NCI-H510A (cell line): Measurements from ENCODE around the gene GOLT1A.

Experiments used
- DNase-seq: peaks from one replicate; lab custom pipeline; 2025; lab: John Stamatoyannopoulos, UW

The GOLT1A gene, protein sequence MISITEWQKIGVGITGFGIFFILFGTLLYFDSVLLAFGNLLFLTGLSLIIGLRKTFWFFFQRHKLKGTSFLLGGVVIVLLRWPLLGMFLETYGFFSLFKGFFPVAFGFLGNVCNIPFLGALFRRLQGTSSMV

DNA sequence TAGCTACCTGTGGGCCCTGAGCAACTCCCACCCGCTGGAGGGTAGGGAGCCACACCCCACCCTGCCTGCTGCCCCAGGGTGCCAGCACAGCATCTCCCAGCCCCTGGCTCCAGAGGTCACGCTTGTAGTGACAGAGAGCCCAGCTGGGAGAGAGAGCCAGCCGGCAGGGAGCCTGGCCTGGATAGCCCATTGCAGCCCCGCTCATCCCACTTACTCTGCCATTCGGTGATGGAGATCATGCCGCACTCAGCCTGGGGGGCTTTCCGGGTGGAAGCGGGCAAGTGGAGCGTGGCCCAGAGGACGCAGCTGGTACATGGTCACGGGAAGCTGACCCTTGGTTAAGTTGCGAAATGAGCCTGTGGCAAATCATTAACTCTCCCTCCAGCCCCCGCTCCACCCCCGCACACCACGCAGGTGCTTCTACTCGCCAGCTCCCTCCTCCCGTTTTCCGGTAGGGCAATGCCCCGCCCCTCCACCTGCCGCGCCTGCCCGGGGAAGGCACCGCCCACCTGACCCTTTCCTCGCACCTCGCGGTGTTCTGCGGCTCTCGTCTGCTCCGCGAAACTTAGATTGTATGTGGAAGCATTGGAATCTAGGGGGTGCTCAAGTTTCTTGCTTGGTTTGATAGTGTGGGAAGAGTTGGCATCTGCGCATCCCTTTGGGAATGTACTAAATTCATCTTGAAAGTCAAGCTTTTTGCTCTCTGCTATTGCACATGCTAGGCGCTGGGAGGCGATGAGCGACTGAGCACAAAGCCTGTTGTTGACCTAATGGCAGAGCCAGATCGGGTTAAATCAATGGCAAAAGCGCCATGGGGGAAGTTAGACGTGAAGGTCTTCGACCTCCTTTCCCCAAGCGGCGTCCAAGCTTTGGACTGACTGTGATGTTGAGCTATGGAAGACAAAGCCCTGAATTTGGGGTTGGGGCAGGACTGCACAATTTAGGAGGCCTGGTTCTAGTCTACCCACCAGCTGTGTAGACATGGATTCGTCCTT lies at the start of gene GOLT1A:
Gene GOLT1A, minus strand, starts transcription at position 321 of the 995 bp plus-strand sequence. Its CDS starts 82 bp downstream, at position 239.
- DNase-seq = no peak

DNA sequence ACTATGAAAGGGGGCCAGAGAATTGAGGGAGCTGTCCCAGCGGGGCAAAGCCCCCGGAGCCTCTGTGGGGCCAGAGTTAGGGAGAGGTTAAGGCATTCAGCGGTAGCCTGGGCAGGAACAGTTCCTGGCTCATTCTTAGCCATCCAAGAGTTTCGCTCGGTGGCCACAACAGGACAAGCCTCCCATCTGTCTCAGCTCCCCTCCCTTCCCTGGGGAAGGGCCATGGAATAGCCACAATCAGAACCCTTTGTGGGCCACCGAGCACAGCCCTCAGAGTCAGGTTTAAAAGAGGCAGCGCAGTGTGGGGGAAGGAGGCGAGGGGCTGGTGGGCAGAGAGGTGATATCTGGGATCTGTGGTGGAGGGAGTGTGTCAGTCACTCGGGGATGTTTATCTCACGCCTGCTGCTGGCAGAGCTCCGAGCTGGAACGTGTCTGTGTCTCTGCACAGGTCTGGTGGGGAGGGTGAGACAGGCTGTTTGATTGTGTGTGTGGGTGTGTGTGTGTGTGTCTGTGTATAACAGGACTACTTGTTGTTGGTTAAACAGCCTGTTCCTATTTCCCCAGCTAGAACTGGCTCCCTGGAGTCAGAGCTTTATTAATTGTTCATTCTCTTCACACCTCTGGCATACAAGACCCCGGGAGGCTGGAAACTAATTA lies 49.6 kb upstream of the GOLT1A start:
- no peak for DNase-seq

DNA sequence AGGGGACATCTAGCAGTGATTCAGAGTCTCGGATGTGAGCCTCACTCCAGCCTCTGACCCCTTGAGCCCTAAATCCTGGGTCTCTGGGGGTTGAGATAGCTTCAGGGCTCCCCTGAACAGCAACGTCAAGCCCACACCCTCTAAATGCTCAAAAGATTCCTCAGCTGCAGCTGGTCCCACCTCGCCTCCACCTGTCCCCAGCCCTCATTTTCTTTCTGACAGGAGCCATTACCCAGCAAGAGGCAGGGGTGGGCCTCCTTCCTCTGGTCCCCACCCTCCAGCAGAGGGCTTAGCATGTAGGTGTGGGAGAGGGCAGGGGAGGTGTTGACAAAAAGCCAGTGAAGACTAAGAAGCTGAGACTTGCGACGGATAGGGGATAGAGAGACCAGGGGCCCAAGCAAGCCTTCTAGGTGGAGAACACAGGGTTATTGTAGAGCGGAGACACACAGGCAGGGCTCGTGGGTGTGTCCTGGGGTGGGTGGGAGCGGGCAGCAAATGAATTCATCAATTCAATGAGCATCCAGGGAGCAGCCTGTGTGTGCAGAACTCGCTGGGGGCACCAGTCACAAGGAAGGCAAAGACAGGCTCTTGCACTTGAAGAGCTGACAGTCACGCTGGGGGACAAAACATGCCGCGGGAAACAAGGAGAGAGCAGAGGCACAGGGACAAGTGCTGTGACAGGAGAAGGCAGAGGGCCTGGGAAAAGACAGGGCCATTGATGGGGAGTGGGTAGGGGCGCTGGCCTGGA lies 48.9 kb upstream of the GOLT1A start:
- DNase-seq = no peak

DNA sequence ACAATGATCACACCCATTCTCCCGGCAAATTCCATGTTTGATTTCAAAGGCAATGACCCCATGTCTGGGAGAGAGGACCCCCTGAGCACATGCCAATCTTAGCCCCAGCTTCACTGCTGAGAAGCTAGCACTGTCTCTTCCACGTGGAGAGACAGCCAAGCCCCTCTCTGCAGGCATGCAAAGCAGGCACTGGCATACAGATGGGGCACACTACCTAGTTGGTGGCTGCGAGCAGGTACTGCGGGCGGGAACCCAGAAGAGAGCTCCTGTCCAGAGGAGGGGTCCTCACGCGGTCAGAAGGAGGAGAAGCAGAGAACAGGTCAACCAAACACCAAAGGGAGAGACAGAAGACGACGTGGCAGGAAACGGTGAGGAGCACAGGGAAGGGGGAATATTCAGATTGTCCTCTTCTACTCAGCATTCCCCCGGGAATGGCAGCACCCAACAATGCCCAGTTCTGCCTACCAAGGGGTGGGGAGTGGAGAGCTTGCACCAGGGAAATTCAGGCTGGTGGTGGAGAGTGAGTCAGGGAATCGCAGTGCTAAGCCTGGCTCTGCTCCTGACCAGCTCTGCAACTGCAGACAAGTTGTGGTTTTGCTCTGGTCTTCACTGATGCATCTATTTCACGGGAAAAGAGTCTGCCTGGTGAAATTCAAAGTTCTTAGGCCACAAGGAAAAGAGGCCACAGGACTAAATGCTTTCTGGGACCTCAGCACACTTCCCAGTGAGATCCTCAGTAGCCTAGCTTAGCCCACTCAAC lies 48.1 kb upstream of the GOLT1A start:
- DNase-seq = no peak

DNA sequence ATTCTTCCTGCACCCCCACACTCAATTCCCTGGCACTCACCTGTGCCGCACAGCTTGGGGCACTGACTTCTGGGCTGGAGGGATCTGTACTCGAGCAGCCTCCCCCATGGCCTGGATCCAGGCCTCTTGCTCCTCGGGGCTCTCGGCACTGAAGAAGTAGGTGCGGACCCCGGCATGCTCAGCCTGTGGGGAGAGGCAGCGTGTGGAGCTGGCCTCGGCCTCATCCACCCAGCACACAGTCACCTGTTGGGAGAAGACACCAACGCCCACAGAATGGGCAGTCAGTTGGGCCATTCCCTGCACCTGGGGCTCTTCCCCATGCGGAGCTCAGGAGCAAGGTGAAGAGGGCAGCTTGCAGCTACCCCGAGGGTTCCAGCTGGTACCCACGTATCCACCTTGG lies 47.5 kb upstream of the GOLT1A start:
- no peak for DNase-seq

DNA sequence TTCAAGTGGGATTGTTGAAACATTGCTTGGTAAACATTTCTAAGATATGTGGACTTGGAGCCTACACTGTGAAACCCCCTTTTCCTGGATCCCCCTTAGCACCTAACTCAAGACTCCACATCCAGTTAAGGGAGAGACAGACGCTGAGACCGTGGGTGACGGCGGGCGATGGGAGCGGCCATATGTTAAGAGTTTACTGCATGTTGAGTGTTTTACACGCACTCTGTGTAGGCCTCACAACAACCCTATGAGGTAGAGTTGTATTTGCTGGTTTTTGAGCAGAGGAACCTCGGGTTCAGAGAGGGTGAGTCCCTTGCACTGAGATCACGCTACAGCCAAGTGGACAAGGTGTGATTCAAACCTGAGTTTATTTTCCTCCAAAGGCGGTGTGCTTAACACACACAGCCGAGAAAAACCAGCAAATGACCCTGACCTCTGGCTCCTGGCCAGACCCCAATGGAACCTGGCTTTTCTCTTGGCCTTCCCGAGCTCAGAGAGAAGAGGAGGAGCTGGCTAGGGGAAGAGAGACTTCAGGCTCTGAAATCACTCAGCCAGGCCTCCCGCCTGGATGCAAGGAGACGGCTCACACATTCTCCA lies 46.9 kb upstream of the GOLT1A start:
- no peak for DNase-seq

DNA sequence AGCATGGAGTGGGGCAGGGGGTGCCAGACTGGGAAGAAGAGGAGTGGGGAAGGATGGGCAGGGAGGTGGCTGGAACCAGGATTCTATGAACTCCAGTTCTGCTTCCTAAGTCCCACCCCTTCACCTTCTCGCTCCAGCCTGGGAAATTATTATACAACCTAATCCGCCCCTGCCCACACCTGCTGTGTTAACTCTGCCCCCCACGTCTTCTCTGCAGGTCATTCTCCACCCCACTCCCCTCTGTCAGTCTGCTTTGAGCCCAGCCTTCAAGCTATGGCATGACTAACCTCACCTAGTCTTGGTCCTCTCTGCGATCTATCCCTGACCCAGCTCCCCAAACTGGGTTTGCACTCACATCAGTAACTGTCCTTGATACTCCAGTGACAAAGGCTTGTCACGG lies 46.0 kb upstream of the GOLT1A start:
- no peak for DNase-seq

DNA sequence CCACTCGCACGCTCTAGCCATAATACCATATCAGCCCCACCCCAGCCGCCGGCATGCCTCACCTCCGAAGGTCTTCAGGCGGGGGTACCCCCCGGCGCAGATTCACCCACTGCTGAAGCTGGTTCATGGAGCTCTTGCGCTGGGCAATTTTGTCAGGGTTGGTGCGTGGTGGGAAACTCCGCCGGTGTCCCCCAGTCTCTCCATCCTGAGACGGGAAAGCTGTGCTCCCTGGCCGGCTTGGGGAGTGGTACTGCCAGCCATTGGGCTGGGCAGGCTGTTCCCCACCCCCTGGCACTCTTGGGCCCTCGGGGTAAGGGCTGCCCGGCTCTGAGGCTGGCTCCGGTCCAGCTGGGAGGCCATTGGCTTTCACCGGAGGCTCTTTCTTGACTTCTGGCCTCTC lies 45.4 kb upstream of the GOLT1A start:
- no peak for DNase-seq

DNA sequence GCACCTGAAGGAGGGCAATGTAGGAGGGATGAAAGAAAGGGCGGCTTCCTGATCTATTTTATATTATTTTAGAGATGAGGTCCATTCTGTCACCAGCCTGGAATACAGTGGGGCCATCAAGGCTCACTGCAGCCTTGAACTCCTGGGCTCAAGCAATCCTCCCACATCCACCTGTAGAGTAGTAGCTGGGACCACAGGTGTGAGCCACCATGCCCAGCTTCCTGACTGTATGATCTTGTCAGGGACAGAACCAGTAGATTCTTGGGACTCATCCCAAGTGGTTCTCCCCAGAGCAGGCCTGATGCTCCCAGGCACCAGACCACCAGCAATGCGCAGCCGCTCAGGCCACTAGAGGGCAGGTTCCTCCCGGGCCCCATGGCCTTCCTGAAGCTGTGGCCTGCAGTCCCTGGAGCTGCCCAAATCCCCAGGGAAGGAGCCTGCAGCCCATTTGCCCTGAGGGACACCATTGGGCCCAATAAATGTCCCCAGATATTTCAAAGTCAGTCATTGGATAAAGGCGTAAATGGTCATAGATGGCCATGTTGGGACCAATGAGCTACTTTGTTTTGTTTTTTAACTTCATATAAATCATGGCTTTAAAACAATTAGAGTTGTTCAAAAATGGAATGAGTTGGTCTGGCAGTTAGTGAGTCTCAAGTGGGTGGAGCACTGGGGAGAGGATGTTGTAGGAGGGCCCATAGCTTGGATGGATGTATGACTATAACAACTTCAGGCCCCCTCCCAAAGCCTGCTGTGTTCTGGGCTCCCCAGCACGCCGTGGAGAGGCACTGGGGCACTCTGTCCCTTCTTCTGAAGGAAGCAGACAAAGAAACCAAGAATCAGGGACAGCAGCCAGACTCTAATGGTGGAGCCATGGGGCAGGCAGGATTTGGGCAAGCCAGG lies 44.7 kb upstream of the GOLT1A start:
- no peak for DNase-seq

DNA sequence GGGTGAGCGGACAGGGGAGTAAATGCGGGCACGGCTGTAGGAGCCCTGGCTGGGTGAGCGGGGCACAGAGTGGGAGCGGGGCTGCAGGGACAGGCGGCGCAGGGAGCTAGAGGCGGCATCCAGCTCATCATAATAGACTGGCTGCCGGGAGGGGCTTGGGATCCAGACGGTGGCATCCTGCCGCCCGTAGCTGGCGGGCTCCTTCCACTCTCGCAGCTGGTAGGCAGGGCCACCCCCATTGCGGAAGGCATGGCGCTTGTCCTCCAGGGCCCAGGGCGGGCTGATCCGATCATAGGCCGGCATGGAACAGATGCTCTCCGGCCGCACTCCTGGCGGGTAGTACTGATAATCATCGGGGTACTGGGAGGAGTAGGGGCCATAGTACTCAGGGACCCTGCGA lies 43.7 kb upstream of the GOLT1A start:
- DNase-seq = no peak

DNA sequence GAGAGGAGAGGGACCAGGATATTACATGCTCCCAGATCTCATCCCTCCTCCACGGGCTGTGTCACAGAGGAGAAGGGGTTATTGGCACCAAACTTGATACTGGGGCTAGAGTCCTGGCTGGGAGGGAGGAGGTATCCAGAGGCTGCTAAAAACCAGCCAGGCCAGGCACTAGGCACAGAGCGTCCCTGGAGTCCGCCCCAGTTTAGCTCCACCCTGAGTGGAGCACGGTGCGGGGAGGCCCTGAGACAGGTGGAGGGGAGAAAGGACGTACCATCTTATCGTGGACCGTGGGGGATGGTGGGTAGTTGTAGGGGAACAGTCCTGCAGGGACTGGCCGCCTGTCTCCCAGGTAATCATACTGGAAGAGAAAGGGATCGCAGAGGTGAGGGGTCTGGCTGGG lies 42.7 kb upstream of the GOLT1A start:
- DNase-seq = no peak

DNA sequence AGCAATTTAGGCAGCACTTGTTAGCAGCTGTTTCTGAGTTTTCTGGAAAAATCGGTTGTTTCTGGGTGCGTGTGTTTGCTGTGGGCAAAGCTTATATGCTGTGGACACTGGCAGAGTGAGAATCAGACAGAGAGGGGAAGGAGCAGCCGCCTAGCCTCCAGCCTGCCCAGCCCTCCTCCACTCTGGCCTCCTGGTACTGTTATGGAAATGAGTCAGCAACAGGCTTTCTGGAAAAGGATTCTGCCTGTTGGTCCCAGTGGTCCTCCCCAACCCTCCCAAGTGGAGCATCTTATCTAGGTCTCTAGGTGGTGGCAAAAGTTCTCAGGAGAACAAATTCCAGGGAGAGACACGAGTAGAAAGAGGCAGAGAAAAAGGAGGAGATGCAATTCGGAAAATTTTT lies 42.2 kb upstream of the GOLT1A start:
- DNase-seq = no peak

DNA sequence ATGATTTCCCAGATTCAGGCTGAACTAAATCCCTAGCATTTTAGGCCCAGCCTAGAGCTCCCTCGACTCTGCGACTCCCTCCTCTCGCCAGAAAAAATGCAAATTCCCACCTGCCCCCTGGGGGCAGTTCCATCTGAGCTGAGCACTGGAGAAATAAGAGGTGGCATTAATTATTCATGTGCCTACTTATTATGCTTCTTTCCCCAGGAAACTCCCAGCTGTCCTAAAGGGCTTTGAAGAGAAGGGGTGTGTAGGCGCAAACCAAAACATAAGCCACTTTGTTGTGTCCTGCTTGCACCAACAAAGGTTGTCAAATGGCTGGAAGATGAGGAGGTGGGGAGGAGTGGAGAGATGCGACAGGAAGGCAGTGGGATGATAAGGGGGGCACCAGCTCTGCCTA lies 41.4 kb upstream of the GOLT1A start:
- no peak for DNase-seq

DNA sequence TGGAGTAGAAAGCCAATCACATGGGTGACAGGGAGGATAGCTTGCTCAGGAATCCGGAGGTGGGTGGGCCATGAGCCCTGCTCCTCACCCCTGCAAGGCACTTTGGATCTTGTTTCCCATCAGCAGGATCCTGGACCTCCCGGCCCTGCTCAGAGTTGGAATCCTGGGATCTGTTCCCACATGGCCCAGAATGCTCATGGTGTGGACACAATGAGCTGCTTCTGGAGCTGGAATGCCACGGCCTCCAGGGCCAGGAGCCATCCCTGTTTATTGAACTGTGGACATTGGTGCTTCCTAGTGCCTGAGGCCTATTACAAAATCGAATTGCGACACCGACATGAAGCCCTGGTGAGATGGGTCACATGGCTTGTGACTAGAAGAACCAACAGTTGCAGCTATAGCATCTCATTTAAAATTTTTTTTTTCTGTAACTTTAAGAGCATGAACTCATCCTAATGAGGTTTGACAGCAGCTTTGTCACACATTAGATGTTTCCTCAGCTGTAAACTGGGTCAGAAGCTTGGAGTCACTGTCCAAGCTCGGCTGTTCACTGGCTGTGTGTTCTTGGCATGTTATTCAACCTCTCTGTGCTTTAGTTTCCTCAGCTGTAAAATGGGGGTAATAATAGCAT lies 40.4 kb upstream of the GOLT1A start:
- DNase-seq = no peak

DNA sequence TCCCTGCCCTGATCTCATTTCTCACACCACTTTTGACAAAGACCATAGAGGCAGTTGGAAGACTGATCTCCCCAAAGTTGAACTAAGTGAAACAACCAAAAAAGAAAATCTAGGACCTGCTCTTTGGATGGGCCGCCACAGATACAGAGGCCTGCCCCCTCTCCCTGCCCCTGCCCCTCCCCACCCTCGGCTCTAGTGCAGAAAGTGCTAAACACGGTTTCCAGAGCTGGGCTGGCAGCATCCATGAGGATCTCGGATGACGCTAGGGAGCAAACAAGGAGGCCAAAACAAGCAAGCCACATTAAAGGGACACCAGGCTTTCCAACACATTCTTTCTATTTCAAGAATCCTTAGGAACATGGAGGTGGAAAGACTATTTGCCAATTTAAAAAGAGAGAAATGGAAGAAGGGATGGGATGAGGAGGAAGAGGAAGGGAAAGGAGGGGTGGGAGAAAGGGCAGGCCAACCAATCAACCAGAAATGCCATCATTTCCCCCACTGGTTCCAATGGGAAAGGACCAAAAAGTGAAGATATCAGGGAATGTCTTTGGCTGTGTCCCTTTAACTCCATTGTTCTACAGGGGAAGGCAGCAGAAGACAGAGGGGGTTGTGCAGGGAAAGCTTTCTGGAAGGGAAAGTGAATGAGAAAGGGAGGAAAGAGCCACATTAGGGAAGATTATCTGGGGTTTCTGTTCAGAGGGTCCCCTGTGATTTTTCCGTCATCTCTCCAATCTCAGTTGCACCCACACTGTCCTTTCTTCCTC lies 38.3 kb upstream of the GOLT1A start:
- DNase-seq = no peak

DNA sequence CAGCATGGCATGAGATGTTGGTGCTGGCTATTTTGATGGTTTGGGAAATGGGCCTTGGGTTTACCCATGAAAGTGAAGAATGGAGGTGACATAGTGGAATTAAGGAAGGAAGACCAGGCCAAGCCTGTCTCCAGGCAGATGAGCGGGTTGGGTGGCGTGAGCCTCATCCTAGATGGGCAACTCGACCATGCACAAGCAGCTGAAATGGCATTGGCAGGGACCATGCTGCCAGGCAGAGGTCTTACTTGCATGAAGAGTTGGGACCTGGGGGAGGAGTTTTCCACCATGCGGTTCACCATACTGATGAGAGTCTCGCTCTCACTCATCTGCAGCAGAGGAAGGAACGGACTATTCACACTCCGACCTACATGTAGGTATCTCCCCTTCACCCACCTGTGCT lies 37.5 kb upstream of the GOLT1A start:
- DNase-seq = no peak

DNA sequence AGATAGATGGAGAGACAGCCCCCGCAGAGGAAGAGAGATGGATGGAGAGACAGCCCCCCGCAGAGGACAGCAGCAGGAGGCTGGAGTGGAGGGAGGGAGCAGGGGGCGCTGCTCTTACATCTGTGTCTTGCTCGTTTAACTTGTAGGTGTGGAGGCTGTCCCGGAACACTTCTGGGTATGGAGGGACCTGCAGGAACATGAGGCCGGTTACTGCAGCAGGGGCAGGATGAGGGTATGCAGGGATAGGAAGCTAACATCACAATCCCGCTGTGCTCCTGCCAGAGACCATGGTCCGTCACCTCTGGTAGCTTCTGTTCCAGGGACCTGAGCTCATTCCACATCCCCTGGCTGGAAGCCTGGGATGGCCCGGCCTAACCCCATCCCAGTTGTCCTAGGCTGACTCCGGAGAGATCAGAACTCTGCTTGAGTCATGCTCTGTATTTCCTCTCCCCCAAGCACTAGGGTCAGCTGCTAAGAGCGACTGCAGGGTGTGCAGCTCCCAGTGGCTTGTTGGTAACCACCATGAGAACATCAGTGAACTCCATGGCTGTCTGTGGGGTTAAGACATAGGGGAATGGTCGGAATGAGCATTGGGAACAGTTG lies 36.7 kb upstream of the GOLT1A start:
- no peak for DNase-seq

DNA sequence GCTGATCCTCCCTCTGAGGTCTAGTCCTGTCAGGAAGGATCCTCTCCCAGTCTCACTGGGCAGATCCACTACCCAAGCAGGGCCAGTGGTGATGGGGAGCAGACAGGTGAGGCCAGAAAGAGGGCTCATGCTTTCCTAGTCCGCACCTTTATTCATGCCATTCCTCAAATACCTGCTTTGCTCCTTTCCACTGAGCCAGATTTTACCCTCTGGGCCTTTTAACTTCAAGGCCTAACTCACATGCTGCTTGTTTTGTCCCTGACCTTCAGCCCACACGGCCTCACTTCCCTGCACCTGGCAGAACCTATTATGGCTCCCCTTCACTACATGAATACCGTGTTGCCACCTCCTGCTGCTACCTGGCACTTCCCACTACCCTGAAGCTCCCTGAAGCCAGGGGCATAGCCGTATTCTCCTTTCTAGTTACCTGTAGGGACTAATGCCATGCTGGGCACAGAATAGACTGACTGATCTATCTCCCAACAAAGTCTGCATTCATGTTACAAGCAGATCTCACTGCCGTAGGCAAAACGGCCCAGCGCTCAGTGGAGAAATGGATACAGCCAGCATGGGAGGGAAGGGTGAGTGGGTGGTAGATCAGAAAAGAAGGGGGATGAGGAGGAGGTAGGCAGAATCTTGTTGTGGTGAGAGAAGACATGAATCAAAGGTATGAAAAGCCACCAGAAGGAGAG lies 36.1 kb upstream of the GOLT1A start:
- DNase-seq = no peak
